Neuronal stem cell (in vitro differentiated cells): ENCODE data around the gene ABHD15.

Experiments used
- DNase-seq: peaks from one replicate; pipeline ENCODE4 v3.0.0-alpha.2; 2013; ENCODE audit warnings: low spot score
- H2AFZ ChIP-seq: one replicate; pipeline ENCODE4 v1.6.1; 2013; ENCODE audit warnings: mild to moderate bottlenecking, low read length, inconsistent platforms
- H2AK5ac ChIP-seq: 2 replicates; pipeline ENCODE4 v1.6.1; 2013; ENCODE audit warnings: low read depth, mild to moderate bottlenecking, inconsistent platforms, low read length, moderate library complexity, mixed read lengths
- H2BK120ac ChIP-seq: 2 replicates; pipeline ENCODE4 v1.6.1; 2013; ENCODE audit warnings: low read depth, mild to moderate bottlenecking, inconsistent platforms, low read length, moderate library complexity, mixed read lengths
- H2BK12ac ChIP-seq: one replicate; pipeline ENCODE4 v1.6.1; 2013; ENCODE audit warnings: low read length, inconsistent platforms
- H2BK15ac ChIP-seq: 2 replicates; pipeline ENCODE4 v1.6.1; 2013; ENCODE audit warnings: mild to moderate bottlenecking, low read length, inconsistent platforms, mixed read lengths
- H2BK5ac ChIP-seq: one replicate; pipeline ENCODE4 v1.6.1; 2013; ENCODE audit warnings: inconsistent platforms, mild to moderate bottlenecking, low read length, moderate library complexity
- H3K14ac ChIP-seq: one replicate; pipeline ENCODE4 v1.6.1; 2013; ENCODE audit warnings: low read length, inconsistent platforms
- H3K18ac ChIP-seq: 2 replicates; pipeline ENCODE4 v1.6.1; 2013; ENCODE audit warnings: low read length, inconsistent platforms
- H3K23ac ChIP-seq: 2 replicates; pipeline ENCODE4 v1.6.1; 2013; ENCODE audit warnings: low read depth, mild to moderate bottlenecking, mixed read lengths, low read length, inconsistent platforms; ENCODE audit not compliant: poor library complexity
- H3K27ac ChIP-seq: replicated peaks from 3 replicates; pipeline ENCODE4 v1.5.1; 2013; ENCODE audit warnings: low read length, inconsistent platforms
- H3K27me3 ChIP-seq, 3 experiments: 2 replicates each; pipeline ENCODE4 v1.6.1; 2013; ENCODE audit warnings: low read length in 3 of 3, mild to moderate bottlenecking in 2 of 3, inconsistent platforms in 1 of 3, low read depth in 1 of 3, mixed read lengths in 1 of 3, moderate library complexity in 1 of 3; ENCODE audit not compliant: control insufficient read depth in 3 of 3, insufficient read depth in 3 of 3
- H3K36me3 ChIP-seq, 2 donors: replicated peaks in 1 of 2; 2 replicates each; pipeline ENCODE4 v1.6.1; 2013; ENCODE audit warnings: low read length in 2 of 2; ENCODE audit not compliant: control insufficient read depth in 2 of 2, insufficient read depth in 2 of 2
- H3K4ac ChIP-seq: 2 replicates; pipeline ENCODE4 v1.6.1; 2013; ENCODE audit warnings: inconsistent platforms, mild to moderate bottlenecking, low read length, moderate library complexity
- H3K4me1 ChIP-seq, 2 donors: 1 replicate in 1 of 2; 2 replicates in 1 of 2; pipeline ENCODE4 v1.6.1; 2013; ENCODE audit warnings: low read length in 2 of 2, low read depth in 1 of 2; ENCODE audit not compliant: control insufficient read depth in 2 of 2, insufficient read depth in 1 of 2
- H3K4me2 ChIP-seq: one replicate; pipeline ENCODE4 v1.6.1; 2013; ENCODE audit warnings: mild to moderate bottlenecking, low read length, inconsistent platforms; ENCODE audit not compliant: insufficient read depth, poor library complexity, severe bottlenecking
- H3K4me3 ChIP-seq, 2 donors: 2 replicates each; pipeline ENCODE4 v1.5.1; 2013; ENCODE audit warnings: low read length in 2 of 2, mild to moderate bottlenecking in 2 of 2, inconsistent platforms in 1 of 2, moderate library complexity in 1 of 2
- H3K79me1 ChIP-seq: one replicate; pipeline ENCODE4 v1.6.1; 2013; ENCODE audit warnings: low read depth, mild to moderate bottlenecking, inconsistent platforms, low read length, moderate library complexity
- H3K9ac ChIP-seq: one replicate; pipeline ENCODE4 v1.6.1; 2013; ENCODE audit warnings: mild to moderate bottlenecking, low read depth, low read length, inconsistent platforms; ENCODE audit not compliant: poor library complexity
- H3K9me3 ChIP-seq, 2 donors: replicated peaks in 1 of 2; 2 replicates each; pipeline versions ENCODE3 to v1.6.1; 2013; ENCODE audit warnings: low read length in 2 of 2, mild to moderate bottlenecking in 2 of 2, inconsistent platforms in 1 of 2, low read depth in 1 of 2, mixed read lengths in 1 of 2, moderate library complexity in 1 of 2; ENCODE audit not compliant: control insufficient read depth in 2 of 2, insufficient read depth in 1 of 2
- H4K8ac ChIP-seq: one replicate; pipeline ENCODE4 v1.6.1; 2013; ENCODE audit warnings: low read depth, mild to moderate bottlenecking, inconsistent platforms, low read length, moderate library complexity
- H4K91ac ChIP-seq: one replicate; pipeline ENCODE4 v1.6.1; 2013; ENCODE audit warnings: low read length, low read depth, mild to moderate bottlenecking, inconsistent platforms; ENCODE audit not compliant: poor library complexity
- WGBS, 2 donors: extraction: QIAGEN DNeasy Blood & Tissue Kit; methylation state at CpG; one replicate each; pipeline ENCODE4 v1.1.7; 2013; ENCODE audit warnings: missing lambda C conversion rate in 2 of 2, mixed read lengths in 1 of 2; ENCODE audit not compliant: insufficient read length in 2 of 2, insufficient replicate concordance in 1 of 2; ENCODE audit errors: extremely low coverage in 2 of 2; 5-methylcytosine and 5-hydroxymethylcytosine counted together

ABHD15 gene

DNA sequence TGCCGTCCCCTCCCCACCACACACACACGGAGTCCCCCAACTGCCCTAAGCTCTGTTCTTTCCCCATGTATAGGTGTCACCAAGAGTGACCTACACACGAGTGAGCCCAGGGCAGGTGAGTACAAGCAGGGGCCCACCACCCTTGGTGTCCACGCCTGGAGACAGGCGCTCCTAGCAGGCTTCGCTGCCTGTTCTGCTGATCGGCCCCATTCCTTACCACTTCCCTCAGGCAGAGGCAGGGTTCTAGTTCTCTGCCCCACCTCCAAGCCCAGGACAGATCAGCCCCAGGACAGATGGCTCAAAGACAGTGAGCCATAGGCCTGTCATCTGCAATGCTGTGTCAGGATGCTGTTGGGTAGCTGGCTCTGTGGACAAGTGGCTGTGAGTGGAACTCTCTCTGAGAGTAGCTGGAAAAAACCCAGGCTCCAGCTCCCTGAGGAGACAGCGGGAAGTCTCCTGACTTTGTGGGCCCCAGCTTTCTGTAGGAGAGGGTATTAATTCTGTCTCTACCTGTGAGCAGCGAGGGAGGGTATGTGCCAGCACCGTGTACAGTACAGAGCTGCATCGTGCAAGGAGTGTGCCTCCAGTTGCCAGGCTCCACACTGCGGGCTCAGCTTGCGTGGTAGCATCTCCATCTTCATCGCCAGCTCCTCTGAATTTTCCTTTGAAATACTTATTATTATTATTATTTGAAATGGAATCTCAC lies 2.6 kb upstream of the ABHD15 start:
- Histone ChIP-seq H3K4me3 (peak overlapping the region; percentile 78 to 86), H3K4me2 (peak overlapping the region; percentile 100)
- DNase-seq = no peak

GRCh38 chr17:29568331-29569244 lies 1.8 kb upstream of the ABHD15 start, which contains the start of gene TP53I13:
Gene TP53I13 (plus strand): TSS chr17:29568701. CDS start chr17:29568759, 58 bp downstream.
- peak within 1 kb of the TSS; percentile 96 for H2BK5ac ChIP-seq
- H2AFZ ChIP-seq = peak within 1 kb of the TSS; percentile 97
- peak within 1 kb of the TSS; percentile 100 for H3K4me2 ChIP-seq
- peak within 1 kb of the TSS; percentile 92 for H2BK15ac ChIP-seq
- peak within 1 kb of the TSS; percentile 97 for H3K18ac ChIP-seq
- peaks cover 12 to 30% of the 10 kb centered on the region in 2 donors for H3K36me3 ChIP-seq
- H3K27me3 ChIP-seq = peaks cover 0 to 29% (median 7%) of the 10 kb centered on the region in 3 experiments
- H3K14ac ChIP-seq = peak within 1 kb of the TSS; percentile 89
- H3K27ac ChIP-seq = peak within 1 kb of the TSS; percentile 88
- H4K8ac ChIP-seq = peak within 1 kb of the TSS; percentile 98
- peaks cover 7 to 18% of the 10 kb centered on the region in 2 donors for H3K4me1 ChIP-seq
- peak within 1 kb of the TSS; percentile 96 for H2BK120ac ChIP-seq
- peaks cover 6% of the 10 kb centered on the region for H3K79me1 ChIP-seq
- no CpG with 5 or more reads among the region's 85 CpGs for WGBS, 2 donors
- peak; percentile 86 for DNase-seq
- H3K4ac ChIP-seq = no peak within 1 kb of the TSS
- H3K9ac ChIP-seq = peak within 1 kb of the TSS; percentile 96
- H3K4me3 ChIP-seq = peak within 1 kb of the TSS; percentile 78 to 86
- H2BK12ac ChIP-seq = peak within 1 kb of the TSS; percentile 97
- H3K23ac ChIP-seq = peak within 1 kb of the TSS; percentile 94
- no peak within 1 kb of the TSS for H4K91ac ChIP-seq
- H3K9me3 ChIP-seq = no peaks in the 10 kb centered on the region
- peak within 1 kb of the TSS; percentile 88 for H2AK5ac ChIP-seq

More for the DNA sequence above, 2.6 kb upstream of the ABHD15 start:
- peak overlapping the region; percentile 97 for H2AFZ ChIP-seq
- peak overlapping the region; percentile 88 for H2AK5ac ChIP-seq
- H3K27me3 ChIP-seq = peaks cover 0 to 28% (median 7%) of the 10 kb centered on the region in 3 experiments
- H3K9me3 ChIP-seq = no peaks in the 10 kb centered on the region
- H2BK15ac ChIP-seq = peak overlapping the region; percentile 92
- no peak overlapping the region for H2BK12ac ChIP-seq
- peak overlapping the region; percentile 97 for H3K18ac ChIP-seq
- peaks cover 6% of the 10 kb centered on the region for H3K79me1 ChIP-seq
- H3K27ac ChIP-seq = no peak overlapping the region
- WGBS, 2 donors = no CpG with 5 or more reads among the region's 14 CpGs
- peak overlapping the region; percentile 96 for H3K9ac ChIP-seq
- H4K8ac ChIP-seq = no peak overlapping the region
- peaks cover 7 to 18% of the 10 kb centered on the region in 2 donors for H3K4me1 ChIP-seq
- H4K91ac ChIP-seq = no peak overlapping the region
- H2BK5ac ChIP-seq = peak overlapping the region; percentile 96
- no peak overlapping the region for H3K4ac ChIP-seq
- H3K14ac ChIP-seq = peak overlapping the region; percentile 49
- peaks cover 18 to 39% of the 10 kb centered on the region in 2 donors for H3K36me3 ChIP-seq
- H2BK120ac ChIP-seq = peak overlapping the region; percentile 96
- peak overlapping the region; percentile 32 for H3K23ac ChIP-seq

DNA sequence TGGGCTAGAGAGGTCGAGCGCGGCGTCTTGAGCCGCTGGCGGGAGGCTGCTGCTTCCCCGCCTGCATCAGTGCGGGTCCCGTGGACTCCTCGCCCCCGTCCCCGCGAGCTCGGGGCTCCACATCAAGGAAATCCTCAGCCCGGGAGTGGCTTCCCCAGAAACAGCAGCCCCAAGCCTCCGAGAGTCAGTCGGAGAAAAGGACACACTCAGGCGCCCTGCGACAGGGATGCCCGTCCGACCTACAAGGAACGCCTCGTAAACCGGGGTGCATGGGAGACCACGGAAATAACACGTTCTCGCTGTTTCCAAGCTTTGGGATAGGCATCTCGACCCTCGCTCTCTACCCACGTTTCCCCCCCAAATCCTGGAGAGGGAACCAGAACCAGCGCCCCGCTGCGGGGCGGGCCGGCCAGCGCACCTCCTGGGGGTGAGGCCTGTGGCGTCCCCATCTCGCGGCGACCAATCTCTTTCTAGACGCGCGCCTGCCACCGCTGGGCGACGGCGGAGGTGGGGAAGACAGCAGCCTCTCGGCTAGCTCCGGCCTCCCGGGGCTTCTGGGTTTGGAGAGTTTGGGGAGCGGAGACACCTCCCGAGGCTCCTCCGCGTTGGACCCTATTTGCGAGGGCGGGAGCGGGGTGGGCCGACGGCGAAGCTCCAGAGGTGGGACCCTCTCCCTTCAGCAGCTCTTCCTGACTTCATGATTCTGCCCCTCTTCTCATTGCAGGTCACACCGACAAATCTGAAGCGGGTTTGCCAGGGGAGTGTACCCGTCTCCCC lies 905 bp upstream of the ABHD15 start:
- peaks cover 7 to 15% of the 10 kb centered on the region in 2 donors for H3K4me1 ChIP-seq

More for the DNA sequence above, 905 bp upstream of the ABHD15 start:
- H3K4me3 ChIP-seq = peak overlapping the region; percentile 78 to 85
- no peak overlapping the region for H2BK120ac ChIP-seq
- no peak overlapping the region for H4K91ac ChIP-seq
- peaks cover 6% of the 10 kb centered on the region for H3K79me1 ChIP-seq
- no peak overlapping the region for H3K4ac ChIP-seq
- H3K9me3 ChIP-seq = no peaks in the 10 kb centered on the region
- no CpG with 5 or more reads among the region's 63 CpGs for WGBS, 2 donors
- H2BK5ac ChIP-seq = peak overlapping the region; percentile 54
- peak overlapping the region; percentile 88 for H3K27ac ChIP-seq
- H3K4me2 ChIP-seq = peak overlapping the region; percentile 100
- peaks cover 6 to 26% of the 10 kb centered on the region in 2 donors for H3K36me3 ChIP-seq
- DNase-seq = peak; percentile 64
- peak overlapping the region; percentile 84 for H3K9ac ChIP-seq
- no peak overlapping the region for H3K14ac ChIP-seq
- H3K27me3 ChIP-seq = peaks cover 0 to 29% (median 7%) of the 10 kb centered on the region in 3 experiments
- H3K18ac ChIP-seq = peak overlapping the region; percentile 91
- peak overlapping the region; percentile 94 for H3K23ac ChIP-seq
- H2AK5ac ChIP-seq = peak overlapping the region; percentile 65
- H2BK12ac ChIP-seq = no peak overlapping the region
- peak overlapping the region; percentile 97 for H2AFZ ChIP-seq
- H4K8ac ChIP-seq = no peak overlapping the region
- no peak overlapping the region for H2BK15ac ChIP-seq
